H1 (cell line): Measurements from ENCODE around the gene PXDN. TPM values are rescaled to one million over a fixed set of nuclear protein-coding genes. Genes with fewer than 3 reads are reported as not detected.

ENCODE experiments used
- BCL11A ChIP-seq, 2 experiments: IDR thresholded peaks; one replicate each; pipeline ENCODE4 v1.6.1; 2011; ENCODE audit warnings: low read depth in 2 of 2, low read length in 2 of 2, mild to moderate bottlenecking in 2 of 2
- JUN ChIP-seq: IDR thresholded peaks from 2 replicates; pipeline ENCODE4 v1.6.1; 2011; ENCODE audit warnings: low read depth, mild to moderate bottlenecking, improper control_type of control experiment, low read length
- KDM4A ChIP-seq: IDR thresholded peaks from one replicate; pipeline ENCODE4 v1.7.1; 2012; ENCODE audit warnings: low read depth, mild to moderate bottlenecking, moderate library complexity, low read length, inconsistent platforms; ENCODE audit not compliant: severe bottlenecking
- MAX ChIP-seq: IDR thresholded peaks from 2 replicates; pipeline ENCODE4 v1.6.1; 2012; ENCODE audit warnings: inconsistent platforms
- POLR2AphosphoS5 ChIP-seq: IDR thresholded peaks from 2 replicates; pipeline ENCODE4 v1.6.1; 2011; ENCODE audit warnings: low read depth, low read length
- RBBP5 ChIP-seq: IDR thresholded peaks from 2 replicates; pipeline ENCODE4 v1.7.1; 2012; ENCODE audit warnings: low read depth, mild to moderate bottlenecking, inconsistent platforms, low read length, moderate library complexity, borderline replicate concordance
- polyA plus RNA-seq, 7 experiments: library from polyadenylated mRNA; depleted of rRNA in 3 of 7; stranded (reverse) in 5 of 7; unstranded in 2 of 7; fragments of >200 nt in 5 of 7; fragments of 200-250 nt in 2 of 7; gene quantifications; 1 replicate in 5 of 7; 2 replicates in 1 of 7; 4 replicates in 1 of 7; pipeline versions ENCODE4 v1.2.1 to v1.2.3, GENCODE V29; 2011 to 2013; ENCODE audit warnings: missing spikeins in 2 of 7, mixed read lengths in 2 of 7
- total RNA-seq: library from RNA; stranded (reverse); fragmentation: NEBNext Ultra II Directional; extraction: Animal tissue kit (Norgen Biotek cat#: 25700); gene quantifications from 2 replicates; pipeline ENCODE4 v1.2.1, GENCODE V29; 2021

PXDN gene
- total and polyA plus RNA-seq, 2 of the 8 experiments (the other 6 are each of a cell fraction or from before 2014, with no cell fraction given) = 104 to 141 TPM

- TF ChIP-seq BCL11A (IDR thresholded peaks at IDR 0.05; ENCODE audit: low read depth in 2 of 2, low read length in 2 of 2) (no peak), RBBP5 (no peak), MAX (no peak), KDM4A (no peak), JUN (no peak), POLR2AphosphoS5 (no peak)
Measured at GRCh38 chr2:1638281-1638860, 105.9 kb downstream of the PXDN start (continued).
